ENCODE results near the gene DHTKD1.

Gene DHTKD1, protein sequence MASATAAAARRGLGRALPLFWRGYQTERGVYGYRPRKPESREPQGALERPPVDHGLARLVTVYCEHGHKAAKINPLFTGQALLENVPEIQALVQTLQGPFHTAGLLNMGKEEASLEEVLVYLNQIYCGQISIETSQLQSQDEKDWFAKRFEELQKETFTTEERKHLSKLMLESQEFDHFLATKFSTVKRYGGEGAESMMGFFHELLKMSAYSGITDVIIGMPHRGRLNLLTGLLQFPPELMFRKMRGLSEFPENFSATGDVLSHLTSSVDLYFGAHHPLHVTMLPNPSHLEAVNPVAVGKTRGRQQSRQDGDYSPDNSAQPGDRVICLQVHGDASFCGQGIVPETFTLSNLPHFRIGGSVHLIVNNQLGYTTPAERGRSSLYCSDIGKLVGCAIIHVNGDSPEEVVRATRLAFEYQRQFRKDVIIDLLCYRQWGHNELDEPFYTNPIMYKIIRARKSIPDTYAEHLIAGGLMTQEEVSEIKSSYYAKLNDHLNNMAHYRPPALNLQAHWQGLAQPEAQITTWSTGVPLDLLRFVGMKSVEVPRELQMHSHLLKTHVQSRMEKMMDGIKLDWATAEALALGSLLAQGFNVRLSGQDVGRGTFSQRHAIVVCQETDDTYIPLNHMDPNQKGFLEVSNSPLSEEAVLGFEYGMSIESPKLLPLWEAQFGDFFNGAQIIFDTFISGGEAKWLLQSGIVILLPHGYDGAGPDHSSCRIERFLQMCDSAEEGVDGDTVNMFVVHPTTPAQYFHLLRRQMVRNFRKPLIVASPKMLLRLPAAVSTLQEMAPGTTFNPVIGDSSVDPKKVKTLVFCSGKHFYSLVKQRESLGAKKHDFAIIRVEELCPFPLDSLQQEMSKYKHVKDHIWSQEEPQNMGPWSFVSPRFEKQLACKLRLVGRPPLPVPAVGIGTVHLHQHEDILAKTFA

DNA sequence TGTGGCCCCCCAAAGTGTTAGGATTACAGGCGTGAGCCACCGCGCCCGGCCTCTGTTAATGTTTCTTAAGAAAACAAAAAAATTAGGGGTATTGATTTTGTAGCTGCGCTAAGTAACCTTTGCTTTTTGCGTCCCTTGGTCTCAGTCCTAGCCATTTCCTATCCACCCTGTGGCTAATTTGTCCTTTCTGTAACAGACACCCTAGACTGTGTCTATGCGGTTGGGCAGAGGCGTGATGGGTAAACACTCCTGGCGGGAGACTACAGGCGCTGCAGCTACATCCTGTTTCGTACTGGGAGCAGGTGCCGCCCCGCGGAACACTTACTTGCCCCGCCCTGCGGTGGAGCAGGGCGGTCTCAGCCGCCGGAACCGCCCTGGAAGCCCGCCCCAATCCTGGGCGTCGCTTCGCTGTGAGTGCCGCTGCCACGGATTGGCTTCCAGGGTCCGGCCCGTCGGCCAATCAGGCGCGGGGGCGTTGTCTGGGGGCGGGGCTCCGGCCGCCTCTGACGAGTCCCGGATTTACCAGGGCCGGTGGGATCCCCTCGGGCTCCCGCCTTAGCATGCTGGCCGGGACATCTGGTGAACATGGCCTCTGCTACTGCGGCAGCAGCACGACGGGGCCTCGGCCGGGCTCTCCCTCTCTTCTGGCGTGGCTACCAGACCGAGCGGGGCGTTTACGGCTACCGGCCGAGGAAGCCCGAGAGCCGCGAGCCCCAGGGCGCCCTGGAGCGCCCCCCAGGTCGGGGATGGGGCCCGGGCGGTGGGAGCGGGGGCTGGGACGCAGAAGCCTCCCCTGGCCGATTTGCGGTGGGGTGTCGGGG, at the start of gene DHTKD1:
DHTKD1 (plus strand) TSS at position 506 of the 821 bp plus-strand sequence; CDS start at position 586, 80 bp downstream.
- DNase-seq (ENCODE audit: low spot score), result peak; percentile 100
- Mint-ChIP-seq H3K4me1 (ENCODE audit: low read depth) (peaks cover 14% of the 10 kb centered on the region), H3K4me3 (peak within 1 kb of the TSS; percentile 84), H3K27ac (peak within 1 kb of the TSS; percentile 90), H3K36me3 (ENCODE audit: low read depth) (no peaks in the 10 kb centered on the region), H3K9me3 (no peaks in the 10 kb centered on the region), H3K27me3 (ENCODE audit: low read depth) (peaks cover 2% of the 10 kb centered on the region)

DNA sequence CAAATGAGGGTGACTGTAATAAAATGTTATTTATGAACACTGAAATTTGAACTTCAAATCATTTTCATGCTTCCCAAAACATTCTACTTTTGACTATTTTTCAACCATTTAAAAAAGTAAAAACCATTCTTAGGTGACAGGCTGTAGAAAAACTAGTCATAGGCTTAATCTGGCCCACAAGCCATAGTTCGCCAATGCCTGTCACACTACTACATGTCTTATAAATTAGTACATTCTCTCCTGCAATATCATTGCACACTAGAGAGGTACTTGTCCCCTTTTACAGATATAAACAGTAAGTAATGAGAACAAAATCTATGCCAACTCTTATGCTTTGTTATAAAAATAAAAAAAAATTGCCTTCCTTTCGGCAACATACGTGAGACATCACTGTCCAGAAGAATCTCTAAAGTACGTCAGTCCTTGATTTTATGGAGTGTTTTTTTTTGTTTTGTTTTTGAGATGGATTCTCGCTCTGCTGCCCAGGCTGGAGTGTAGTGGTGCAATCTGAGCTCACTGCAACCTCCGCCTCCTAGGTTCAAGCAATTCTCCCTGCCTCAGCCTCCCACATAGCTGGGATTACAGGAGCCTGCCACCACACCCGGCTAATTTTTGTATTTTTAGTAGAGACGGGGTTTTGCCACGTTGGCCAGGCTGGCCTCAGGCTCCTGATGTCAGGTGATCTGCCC, 49.3 kb upstream of the DHTKD1 start:
- Mint-ChIP-seq H3K36me3 (ENCODE audit: low read depth) (peaks cover 14% of the 10 kb centered on the region), H3K9me3 (no peaks in the 10 kb centered on the region), H3K4me3 (no peak overlapping the region), H3K27me3 (ENCODE audit: low read depth) (no peaks in the 10 kb centered on the region), H3K4me1 (ENCODE audit: low read depth) (peaks cover 9% of the 10 kb centered on the region), H3K27ac (no peak overlapping the region)
- DNase-seq (ENCODE audit: low spot score), result no peak

- DNase-seq (ENCODE audit: low spot score), result no peak
- no peak overlapping the region for H3K27ac Mint-ChIP-seq
- H3K4me3 Mint-ChIP-seq, result no peak overlapping the region
- H3K27me3 Mint-ChIP-seq (ENCODE audit: low read depth), result no peaks in the 10 kb centered on the region
- H3K36me3 Mint-ChIP-seq (ENCODE audit: low read depth), result peaks cover 8% of the 10 kb centered on the region
- H3K4me1 Mint-ChIP-seq (ENCODE audit: low read depth), result peaks cover 9% of the 10 kb centered on the region
- H3K9me3 Mint-ChIP-seq, result no peaks in the 10 kb centered on the region
Observed at GRCh38 chr10:12020574-12020973, 48.2 kb upstream of the DHTKD1 start.

DNA sequence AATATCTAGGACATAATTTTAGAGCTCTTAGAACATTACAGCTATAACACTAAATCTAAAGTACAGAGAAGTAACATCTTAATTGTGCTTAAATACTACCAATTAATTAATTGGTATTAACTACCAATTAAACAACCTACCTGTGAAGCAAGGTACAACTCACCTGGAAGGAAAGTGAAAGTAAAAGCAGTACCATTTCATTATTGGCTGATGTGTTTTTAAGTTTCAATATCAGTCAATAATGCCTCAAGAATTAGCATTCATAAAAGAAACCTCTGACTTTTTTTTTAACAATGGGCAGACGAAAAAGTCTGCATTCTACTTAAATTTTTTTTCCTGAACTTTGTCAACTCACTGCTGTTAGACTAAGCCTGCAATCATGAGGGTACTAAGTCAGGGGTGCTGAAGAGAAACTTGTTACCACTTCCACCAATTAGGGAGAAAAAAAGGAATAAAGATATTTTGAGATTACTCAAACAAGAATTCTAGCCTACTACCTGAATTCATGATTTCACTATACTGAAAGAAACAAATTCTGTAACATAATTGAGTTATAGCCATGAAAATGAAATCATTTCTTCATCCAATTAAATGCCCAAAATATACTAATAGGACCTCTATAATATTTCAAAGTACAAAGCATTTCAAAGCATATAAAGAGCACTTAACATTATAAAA, 46.0 kb upstream of the DHTKD1 start:
- Mint-ChIP-seq H3K9me3 (no peaks in the 10 kb centered on the region), H3K4me3 (peak overlapping the region; percentile 43), H3K27me3 (ENCODE audit: low read depth) (no peaks in the 10 kb centered on the region), H3K4me1 (ENCODE audit: low read depth) (peaks cover 17% of the 10 kb centered on the region), H3K36me3 (ENCODE audit: low read depth) (peaks cover 20% of the 10 kb centered on the region), H3K27ac (peak overlapping the region; percentile 69)
- DNase-seq (ENCODE audit: low spot score), result no peak

- H3K27me3 Mint-ChIP-seq (ENCODE audit: low read depth), result no peaks in the 10 kb centered on the region
- H3K36me3 Mint-ChIP-seq (ENCODE audit: low read depth), result peaks cover 36% of the 10 kb centered on the region
- no peak for DNase-seq (ENCODE audit: low spot score)
- no peaks in the 10 kb centered on the region for H3K9me3 Mint-ChIP-seq
- peaks cover 24% of the 10 kb centered on the region for H3K4me1 Mint-ChIP-seq (ENCODE audit: low read depth)
- H3K27ac Mint-ChIP-seq, result no peak overlapping the region
- no peak overlapping the region for H3K4me3 Mint-ChIP-seq
Observed at GRCh38 chr10:12025591-12025990, 43.2 kb upstream of the DHTKD1 start.

DNA sequence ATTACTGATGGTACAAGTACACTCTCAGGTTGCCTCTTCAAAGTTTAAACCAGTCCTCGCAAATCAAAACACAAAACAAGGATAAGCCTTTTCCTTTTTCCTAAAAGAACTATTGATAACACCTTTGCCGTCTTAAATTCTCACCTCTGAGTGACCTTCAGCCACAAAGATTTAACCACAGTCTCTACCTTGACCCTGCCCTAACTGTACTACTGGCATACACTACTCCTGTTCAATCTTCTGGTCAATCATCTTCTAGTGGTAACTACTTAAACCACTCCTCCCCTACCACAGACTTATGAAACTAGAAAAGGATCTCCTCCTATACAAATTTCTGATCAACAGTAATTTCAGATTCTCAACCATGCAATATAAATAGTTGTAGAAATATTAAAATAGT, 41.2 kb upstream of the DHTKD1 start:
- DNase-seq (ENCODE audit: low spot score), result no peak
- H3K9me3 Mint-ChIP-seq, result no peaks in the 10 kb centered on the region
- peaks cover 43% of the 10 kb centered on the region for H3K36me3 Mint-ChIP-seq (ENCODE audit: low read depth)
- H3K27me3 Mint-ChIP-seq (ENCODE audit: low read depth), result no peaks in the 10 kb centered on the region
- no peak overlapping the region for H3K27ac Mint-ChIP-seq
- H3K4me3 Mint-ChIP-seq, result no peak overlapping the region
- peaks cover 23% of the 10 kb centered on the region for H3K4me1 Mint-ChIP-seq (ENCODE audit: low read depth)

DNA sequence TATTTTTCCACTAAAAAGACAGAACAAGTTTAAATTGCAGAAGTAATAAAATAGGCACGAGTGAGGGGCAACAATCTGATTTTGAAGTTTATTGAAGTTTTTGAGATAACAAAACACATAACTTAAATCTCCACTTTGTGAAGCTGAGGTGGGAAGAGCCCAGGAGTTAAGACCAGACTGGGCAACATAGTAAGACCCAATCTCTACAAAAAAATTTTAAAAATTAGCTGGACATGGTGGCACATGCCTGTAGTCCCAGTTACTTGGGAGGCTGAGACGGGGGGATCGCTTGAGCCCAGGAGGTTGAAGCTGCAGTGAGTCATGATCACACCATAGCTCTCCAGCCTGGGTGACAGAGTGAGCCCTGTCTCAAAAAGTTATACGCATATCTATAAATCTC, 37.4 kb upstream of the DHTKD1 start:
- no peaks in the 10 kb centered on the region for H3K9me3 Mint-ChIP-seq
- H3K27me3 Mint-ChIP-seq (ENCODE audit: low read depth), result no peaks in the 10 kb centered on the region
- no peak overlapping the region for H3K27ac Mint-ChIP-seq
- H3K36me3 Mint-ChIP-seq (ENCODE audit: low read depth), result peaks cover 49% of the 10 kb centered on the region
- H3K4me1 Mint-ChIP-seq (ENCODE audit: low read depth), result peaks cover 18% of the 10 kb centered on the region
- DNase-seq (ENCODE audit: low spot score), result no peak
- no peak overlapping the region for H3K4me3 Mint-ChIP-seq

DNA sequence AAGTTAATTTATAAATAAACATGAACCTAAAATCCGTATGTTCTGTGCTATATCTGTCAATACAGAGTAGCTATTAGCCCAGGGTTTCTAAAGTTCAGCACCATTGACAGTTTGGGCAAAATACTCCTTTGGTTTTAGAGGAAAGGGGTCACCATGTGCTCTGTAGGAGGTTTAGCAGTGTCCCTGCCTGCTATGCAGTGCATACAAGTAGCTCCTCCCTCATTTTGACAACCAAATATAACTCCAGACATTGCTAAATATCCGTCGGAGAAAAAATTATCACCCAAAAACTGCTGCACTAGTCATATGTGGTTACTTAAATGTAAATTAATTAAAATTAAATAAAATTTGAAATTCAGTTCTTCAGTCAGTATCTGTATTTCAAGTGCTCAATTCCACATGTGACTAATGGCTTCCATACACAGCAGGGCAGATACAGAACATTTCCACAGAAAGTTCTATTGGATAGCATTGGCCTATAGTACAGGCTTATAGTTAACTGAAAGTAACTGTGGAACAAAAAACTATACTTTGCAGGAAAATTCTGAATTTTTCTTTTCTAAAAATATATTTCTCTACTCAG, 32.6 kb upstream of the DHTKD1 start:
- DNase-seq (ENCODE audit: low spot score), result no peak
- H3K9me3 Mint-ChIP-seq, result no peaks in the 10 kb centered on the region
- no peaks in the 10 kb centered on the region for H3K27me3 Mint-ChIP-seq (ENCODE audit: low read depth)
- no peak overlapping the region for H3K4me3 Mint-ChIP-seq
- H3K4me1 Mint-ChIP-seq (ENCODE audit: low read depth), result peaks cover 22% of the 10 kb centered on the region
- H3K36me3 Mint-ChIP-seq (ENCODE audit: low read depth), result peaks cover 31% of the 10 kb centered on the region
- H3K27ac Mint-ChIP-seq, result no peak overlapping the region

GRCh38 chr10:12041766-12042408, 26.9 kb upstream of the DHTKD1 start:
- Mint-ChIP-seq H3K4me3 (peak overlapping the region; percentile 94), H3K27ac (peak overlapping the region; percentile 100)

GRCh38 chr10:12042409-12042796, 26.4 kb upstream of the DHTKD1 start:
- Mint-ChIP-seq H3K36me3 (ENCODE audit: low read depth) (peaks cover 17% of the 10 kb centered on the region), H3K27ac (peak overlapping the region; percentile 100), H3K9me3 (no peaks in the 10 kb centered on the region), H3K4me1 (ENCODE audit: low read depth) (peaks cover 26% of the 10 kb centered on the region), H3K4me3 (peak overlapping the region; percentile 94), H3K27me3 (ENCODE audit: low read depth) (peaks cover 4% of the 10 kb centered on the region)
- DNase-seq (ENCODE audit: low spot score), result peak; percentile 58

More at GRCh38 chr10:12041766-12042408, 26.9 kb upstream of the DHTKD1 start:
- H3K9me3 Mint-ChIP-seq, result no peaks in the 10 kb centered on the region
- H3K27me3 Mint-ChIP-seq (ENCODE audit: low read depth), result peaks cover 4% of the 10 kb centered on the region
- DNase-seq (ENCODE audit: low spot score), result peak; percentile 53
- peaks cover 26% of the 10 kb centered on the region for H3K4me1 Mint-ChIP-seq (ENCODE audit: low read depth)
- peaks cover 17% of the 10 kb centered on the region for H3K36me3 Mint-ChIP-seq (ENCODE audit: low read depth)

DNA sequence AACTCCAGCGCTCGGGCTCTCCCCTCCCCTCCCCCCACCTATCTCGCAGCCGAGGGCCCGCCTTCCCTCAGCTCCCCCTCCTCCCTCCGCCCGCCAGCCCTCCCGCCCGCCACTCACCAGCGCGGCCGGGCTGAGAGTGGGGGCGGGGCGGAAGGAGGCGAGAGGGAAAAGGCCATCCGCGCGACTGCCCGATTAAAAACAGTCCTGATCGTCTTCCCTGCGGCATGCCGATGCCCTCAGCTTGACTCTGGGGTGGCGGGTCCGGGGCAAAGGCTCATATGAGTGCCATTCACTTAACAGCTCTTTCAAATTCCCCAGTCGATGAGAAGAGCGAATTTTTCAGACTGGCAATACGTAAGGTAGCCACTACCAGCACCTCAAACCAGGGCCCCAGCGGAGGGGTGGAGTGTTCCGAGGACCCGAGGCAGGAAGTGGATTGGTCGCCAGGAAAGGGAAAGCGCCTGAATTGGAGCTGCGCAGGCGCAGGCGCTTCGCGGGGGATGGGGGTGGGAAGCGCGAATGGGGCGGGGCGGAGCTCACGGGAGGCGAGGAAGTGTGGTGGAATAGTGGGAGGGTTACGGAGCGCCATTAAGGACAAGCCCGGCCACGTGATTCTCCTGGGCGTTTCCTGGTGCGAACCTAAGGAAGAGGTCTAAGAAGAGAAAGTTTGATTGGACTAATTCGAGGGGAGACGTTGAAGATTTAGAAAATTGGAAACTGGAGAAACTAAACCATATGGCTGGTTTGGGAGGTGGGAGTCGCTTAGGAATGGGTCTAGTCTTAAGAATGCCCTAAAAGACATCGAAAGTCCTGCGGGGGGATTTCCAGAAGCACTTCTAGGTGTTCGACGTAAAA, 25.7 kb upstream of the DHTKD1 start, which contains the start of gene UPF2:
UPF2 (minus strand) TSS at position 13 of the 855 bp plus-strand sequence. CDS start 7,386 bp downstream, outside the sequence.
- Mint-ChIP-seq H3K4me3 (peak within 1 kb of the TSS; percentile 94), H3K27ac (peak within 1 kb of the TSS; percentile 100), H3K27me3 (ENCODE audit: low read depth) (peaks cover 4% of the 10 kb centered on the region), H3K4me1 (ENCODE audit: low read depth) (peaks cover 24% of the 10 kb centered on the region), H3K36me3 (ENCODE audit: low read depth) (peaks cover 15% of the 10 kb centered on the region), H3K9me3 (no peaks in the 10 kb centered on the region)
- peak; percentile 95 for DNase-seq (ENCODE audit: low spot score)

Data from T-helper 2 cell treated with Interferon-gamma antibody and Interleukin-4, amounts not matched to agents 5 μg/mL and 100 μg/mL, for 36 hours (primary cell).